OCI-LY1 (cell line): ENCODE results near the gene QRICH1.

Experiments
- H2AFZ ChIP-seq: fragments of 200-600 bp; sonication (generic), shearing (Covaris generic); 2 replicates; pipeline ENCODE4 v1.6.0; 2014; ENCODE audit warnings: antibody characterized with exemption, mild to moderate bottlenecking, low read length
- H3F3A ChIP-seq: fragments of 200-600 bp; sonication (generic), shearing (Covaris generic); 2 replicates; pipeline ENCODE4 v1.6.0; 2014; ENCODE audit warnings: mild to moderate bottlenecking, antibody characterized with exemption, low read length, moderate library complexity; ENCODE audit not compliant: insufficient read depth
- H3K27ac ChIP-seq: fragments of 200-600 bp; sonication (generic); 2 replicates; pipeline ENCODE4 v1.5.1; 2014; ENCODE audit warnings: low read length, mixed run types, mild to moderate bottlenecking, low read depth; ENCODE audit not compliant: poor library complexity, severe bottlenecking
- H3K27me3 ChIP-seq: fragments of 200-600 bp; sonication (generic); 2 replicates; pipeline ENCODE4 v1.6.0; 2014; ENCODE audit warnings: antibody characterized with exemption, mild to moderate bottlenecking, low read length, moderate library complexity; ENCODE audit not compliant: insufficient read depth
- H3K36me3 ChIP-seq: fragments of 200-600 bp; sonication (generic); 2 replicates; pipeline ENCODE4 v1.6.1; 2014; ENCODE audit warnings: mild to moderate bottlenecking, antibody characterized with exemption, low read length, moderate library complexity, mixed read lengths; ENCODE audit not compliant: insufficient read depth
- H3K4me1 ChIP-seq: fragments of 200-600 bp; sonication (generic); 2 replicates; pipeline ENCODE4 v1.5.1; 2014; ENCODE audit warnings: mild to moderate bottlenecking, low read length, moderate library complexity; ENCODE audit not compliant: insufficient read depth, severe bottlenecking
- H3K4me2 ChIP-seq: fragments of 200-600 bp; sonication (generic), shearing (Covaris generic); 2 replicates; pipeline ENCODE4 v1.6.1; 2014; ENCODE audit warnings: low read length
- H3K4me3 ChIP-seq: fragments of 200-600 bp; sonication (generic); 2 replicates; pipeline ENCODE4 v1.5.1; 2014; ENCODE audit warnings: low read length, low read depth, mild to moderate bottlenecking, mixed read lengths; ENCODE audit not compliant: poor library complexity, severe bottlenecking
- H3K79me2 ChIP-seq: fragments of 200-600 bp; shearing (Covaris generic); 2 replicates; pipeline ENCODE4 v1.6.1; 2016; ENCODE audit warnings: mixed run types, low read length, mixed read lengths; ENCODE audit not compliant: insufficient read depth
- H3K9ac ChIP-seq: fragments of 200-600 bp; sonication (generic), shearing (Covaris generic); 2 replicates; pipeline ENCODE4 v1.6.1; 2014; ENCODE audit warnings: mild to moderate bottlenecking, low read length, mixed read lengths
- H3K9me2 ChIP-seq: fragments of 200-600 bp; sonication (generic), shearing (Covaris generic); 2 replicates; pipeline ENCODE4 v1.6.1; 2014; ENCODE audit warnings: low read depth, mild to moderate bottlenecking, low read length, mixed read lengths
- H3K9me3 ChIP-seq: fragments of 200-600 bp; shearing (Covaris generic); 2 replicates; pipeline ENCODE4 v1.6.1; 2014; ENCODE audit warnings: low read length, mixed read lengths
- H4K20me1 ChIP-seq: fragments of 200-600 bp; sonication (generic), shearing (Covaris generic); 2 replicates; pipeline ENCODE4 v1.6.0; 2016; ENCODE audit warnings: mild to moderate bottlenecking, low read length; ENCODE audit not compliant: insufficient read depth
- CTCF ChIP-seq: fragments of 200-600 bp; sonication (generic), shearing (Covaris generic); IDR thresholded peaks from 2 replicates; pipeline ENCODE4 v1.5.1; 2017; ENCODE audit warnings: mild to moderate bottlenecking, antibody characterized with exemption, low read length, moderate library complexity, mixed read lengths
- EZH2 ChIP-seq: fragments of 200-600 bp; sonication (generic), shearing (Covaris generic); IDR thresholded peaks from 2 replicates; pipeline ENCODE4 v1.8.0; 2017; ENCODE audit warnings: borderline replicate concordance, mixed run types, mild to moderate bottlenecking, antibody characterized with exemption, low read length, moderate library complexity, mixed read lengths

Gene QRICH1

GRCh38 chr3:49108346-49108745 is 14.5 kb upstream of the QRICH1 start:
- Histone ChIP-seq H3K27me3 (no peaks in the 10 kb centered on the region), H3K36me3 (peaks cover 50% of the 10 kb centered on the region), H3K79me2 (peaks cover 8% of the 10 kb centered on the region; the same call in 1 of the 2 replicates), H3K4me1 (peaks cover 17% of the 10 kb centered on the region), H3K9ac (no peak overlapping the region), H3K9me2 (no peaks in the 10 kb centered on the region), H3K4me3 (no peak overlapping the region), H2AFZ (no peak overlapping the region), H3K9me3 (no peaks in the 10 kb centered on the region), H4K20me1 (no peaks in the 10 kb centered on the region), H3K4me2 (no peak overlapping the region), H3K27ac (no peak overlapping the region), H3F3A (no peaks in the 10 kb centered on the region)
- no peak for TF ChIP-seq CTCF
- no peak for TF ChIP-seq EZH2

GRCh38 chr3:49104427-49105291 is 10.8 kb upstream of the QRICH1 start, which contains the start of gene QARS1:
Gene QARS1, minus strand, starts transcription at chr3:49104757. Its CDS starts 24 bp downstream, at chr3:49104733.
- TF ChIP-seq EZH2 (no peak), CTCF (no peak)
- peaks cover 20% of the 10 kb centered on the region for H3K4me1 ChIP-seq
- H2AFZ ChIP-seq, result no peak within 1 kb of the TSS; the same call in 1 of the 2 replicates
- no peaks in the 10 kb centered on the region for H3K9me3 ChIP-seq
- no peaks in the 10 kb centered on the region for H3K27me3 ChIP-seq
- H3K4me3 ChIP-seq, result peak within 1 kb of the TSS; percentile 94
- H3K9ac ChIP-seq, result peak within 1 kb of the TSS; percentile 99
- no peaks in the 10 kb centered on the region for H3K9me2 ChIP-seq
- peaks cover 10% of the 10 kb centered on the region; the same call in 1 of the 2 replicates for H3K79me2 ChIP-seq
- H3K4me2 ChIP-seq, result peak within 1 kb of the TSS; percentile 92
- H3K27ac ChIP-seq, result peak within 1 kb of the TSS; percentile 76
- no peaks in the 10 kb centered on the region for H4K20me1 ChIP-seq
- H3F3A ChIP-seq, result no peaks in the 10 kb centered on the region
- H3K36me3 ChIP-seq, result peaks cover 53% of the 10 kb centered on the region

- H3K9me2 ChIP-seq, result no peaks in the 10 kb centered on the region
- no peaks in the 10 kb centered on the region for H3K27me3 ChIP-seq
- H3K4me3 ChIP-seq, result peak overlapping the region; percentile 94
- no peaks in the 10 kb centered on the region for H3F3A ChIP-seq
- peak overlapping the region; percentile 76 for H3K27ac ChIP-seq
- peaks cover 20% of the 10 kb centered on the region for H3K4me1 ChIP-seq
- H3K9me3 ChIP-seq, result no peaks in the 10 kb centered on the region
- no peak overlapping the region for H2AFZ ChIP-seq
- peaks cover 10% of the 10 kb centered on the region; the same call in 1 of the 2 replicates for H3K79me2 ChIP-seq
- peaks cover 53% of the 10 kb centered on the region for H3K36me3 ChIP-seq
- peak overlapping the region; percentile 92 for H3K4me2 ChIP-seq
- peak overlapping the region; percentile 99 for H3K9ac ChIP-seq
- no peaks in the 10 kb centered on the region for H4K20me1 ChIP-seq
- no peak for TF ChIP-seq EZH2
- TF ChIP-seq CTCF, result no peak
Measured at GRCh38 chr3:49104052-49104426, 10.2 kb upstream of the QRICH1 start.
